HUDEP-2 (cell line): ENCODE results near the gene FBXO36.

Experiments
- DNase-seq, 76 experiments: peaks; one replicate each; lab custom pipeline; 2025; ENCODE audit not compliant: unreplicated experiment in 76 of 76; lab: John Stamatoyannopoulos, UW

The FBXO36 gene

GRCh38 chr2:230043025-230043424 is 120.7 kb downstream of the FBXO36 start:
- no peak for DNase-seq

GRCh38 chr2:230043461-230043860 is 121.2 kb downstream of the FBXO36 start:
- DNase-seq, result no peak

GRCh38 chr2:230046491-230046890 is 124.2 kb downstream of the FBXO36 start:
- DNase-seq, result no peak

GRCh38 chr2:230048010-230048671 is 125.8 kb downstream of the FBXO36 start:
- DNase-seq, result no peak

- no peak for DNase-seq
Measured at GRCh38 chr2:230050136-230050535, 127.8 kb downstream of the FBXO36 start.

GRCh38 chr2:230052299-230052698 is 130.0 kb downstream of the FBXO36 start:
- DNase-seq, result no peak

- no peak for DNase-seq
Measured at GRCh38 chr2:230053753-230054478, 131.6 kb downstream of the FBXO36 start.

GRCh38 chr2:230060672-230061293 is 138.5 kb downstream of the FBXO36 start:
- DNase-seq, result no peak
